ACHN (cell line): ENCODE data around the gene PGGHG.
"Not testable (repeated sequence)": the region's sequence is repeated elsewhere in the genome, so short reads cannot be mapped to it uniquely, and the experiment has no call there.

ENCODE experiments used
- DNase-seq: peaks from one replicate; pipeline ENCODE4 v3.0.0-alpha.2; 2015
- in situ Hi-C: cut with HindIII; loops from 2 replicates; pipeline ENCODE4 v1.10.0; 2017; ENCODE audit warnings: low sequenced_read_pairs, low pct_ligation_motif_present, low pct_unique_long_range_greater_than_20kb

PGGHG gene

GRCh38 chr11:308740-309665, 20.1 kb downstream of the PGGHG start:
- DNase-seq, in situ Hi-C loops: not testable (repeated sequence)

- DNase-seq = peak; percentile 8
- in situ Hi-C loops = not testable (repeated sequence)
Measured at GRCh38 chr11:309979-310572, 21.1 kb downstream of the PGGHG start.

GRCh38 chr11:311013-311748, 22.3 kb downstream of the PGGHG start:
- in situ Hi-C loops, DNase-seq: not testable (repeated sequence)

- DNase-seq = no peak
- in situ Hi-C loops = no loop called here
Measured at GRCh38 chr11:312092-312816, 23.3 kb downstream of the PGGHG start.

GRCh38 chr11:313304-313786, 24.4 kb downstream of the PGGHG start:
- in situ Hi-C loops = no loop called here
- DNase-seq = no peak

GRCh38 chr11:313787-314553, 25.0 kb downstream of the PGGHG start, which contains the start of gene IFITM1:
TSS of gene IFITM1 (plus strand) at chr11:314040. CDS start at chr11:314171, 131 bp downstream.
- no peak for DNase-seq
- in situ Hi-C loops = no loop called here

- in situ Hi-C loops, DNase-seq: not testable (repeated sequence)
Measured at GRCh38 chr11:314554-314875, 25.6 kb downstream of the PGGHG start.

GRCh38 chr11:315051-315481, 26.1 kb downstream of the PGGHG start:
- in situ Hi-C loops = no loop called here
- no peak for DNase-seq

GRCh38 chr11:315516-315994, 26.6 kb downstream of the PGGHG start:
- DNase-seq = no peak
- in situ Hi-C loops = no loop called here

- in situ Hi-C loops = no loop called here
- no peak for DNase-seq
Measured at GRCh38 chr11:316031-316701, 27.2 kb downstream of the PGGHG start.

GRCh38 chr11:316891-317301, 28.0 kb downstream of the PGGHG start:
- in situ Hi-C loops = no loop called here
- no peak for DNase-seq

GRCh38 chr11:317668-318404, 28.9 kb downstream of the PGGHG start:
- in situ Hi-C loops, DNase-seq: not testable (repeated sequence)

GRCh38 chr11:318405-319120, 29.6 kb downstream of the PGGHG start:
- DNase-seq, in situ Hi-C loops: not testable (repeated sequence)

GRCh38 chr11:319121-319887, 30.4 kb downstream of the PGGHG start:
- in situ Hi-C loops = not testable (repeated sequence)
- peak; percentile 16 for DNase-seq

- DNase-seq, in situ Hi-C loops: not testable (repeated sequence)
Measured at GRCh38 chr11:319888-320273, 31.0 kb downstream of the PGGHG start.
